ENCODE results near the gene PAPSS1. TPM values are rescaled to one million over a fixed set of nuclear protein-coding genes. Genes with fewer than 3 reads are reported as not detected.

The PAPSS1 gene
- total and polyA plus RNA-seq, 10 of the 15 experiments (the other 5 are each of a cell fraction or from before 2014, with no cell fraction given), result 22.6 to 73.0 (median 30.6) TPM

- TF ChIP-seq ZNF687 (IDR thresholded peaks at IDR 0.05), result no peak
- TF ChIP-seq ZNF622 (IDR thresholded peaks at IDR 0.05), result no peak
- no peak for TF ChIP-seq ZZZ3 (IDR thresholded peaks at IDR 0.05; ENCODE audit: control insufficient read depth, insufficient read length, low read depth)
- TF ChIP-seq SMAD1 (IDR thresholded peaks at IDR 0.05; ENCODE audit: low read depth, partially characterized antibody), result no peak
- TF ChIP-seq MYB (IDR thresholded peaks at IDR 0.05; ENCODE audit: borderline replicate concordance, low read depth, low read length), result no peak
- TF ChIP-seq SMAD5 (IDR thresholded peaks at IDR 0.05; ENCODE audit: low read depth), result no peak
- TF ChIP-seq ZNF274 (IDR thresholded peaks at IDR 0.05; ENCODE audit: insufficient read depth, insufficient read length), result no peak
- TF ChIP-seq PBX3 (IDR thresholded peaks at IDR 0.05; ENCODE audit: insufficient replicate concordance, low read depth, low read length), result no peak
- no peak for TF ChIP-seq NR2F1 (conservative IDR thresholded peaks at IDR 0.05)
Observed at GRCh38 chr4:107708225-107708624, 11.8 kb downstream of the PAPSS1 start (continued).
